NCI-H510A (cell line): ENCODE results near the gene PTK7.
A peak's percentile ranks its signal among the peaks of the same experiment; 100 is the strongest.
"Not testable (repeated sequence)": the region's sequence is repeated elsewhere in the genome, so short reads cannot be mapped to it uniquely, and the experiment has no call there.

Experiments
- DNase-seq: peaks from one replicate; lab custom pipeline; 2025; lab: John Stamatoyannopoulos, UW

PTK7 gene

DNA sequence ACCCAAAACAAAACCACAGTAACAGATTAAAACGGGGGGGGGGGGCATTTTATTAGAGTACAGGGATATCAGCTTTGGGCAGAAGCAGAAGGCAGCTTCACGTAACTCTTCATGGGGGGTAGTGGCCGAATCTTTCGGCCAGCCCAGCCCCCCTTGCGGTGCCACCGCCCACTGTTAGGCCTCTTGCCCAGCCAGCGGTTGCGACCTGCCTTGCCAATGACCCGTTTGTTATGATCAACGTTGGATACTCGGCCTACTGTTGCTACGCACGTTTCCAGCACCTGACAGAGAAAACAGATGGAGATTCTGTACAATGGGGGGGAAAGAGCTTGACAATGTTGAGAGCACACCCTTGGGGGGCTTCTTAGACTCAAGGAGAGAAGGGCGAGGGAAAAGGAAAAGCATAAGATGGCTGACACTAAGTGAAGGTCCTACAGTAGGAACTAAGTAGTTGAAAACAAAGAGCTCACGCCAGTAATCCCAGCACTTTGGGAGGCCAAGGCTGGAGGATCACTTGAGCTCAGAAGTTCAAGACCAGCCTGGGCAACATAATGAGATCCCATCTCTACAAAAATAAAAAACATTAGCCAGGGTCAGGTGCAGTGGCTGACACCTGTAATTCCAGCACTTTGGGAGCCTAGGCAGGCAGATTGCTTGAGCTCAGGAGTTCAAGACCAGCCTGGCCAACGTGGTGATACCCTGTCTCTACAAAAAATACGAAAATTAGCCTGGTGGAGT lies 21.7 kb upstream of the PTK7 start:
- no peak for DNase-seq

DNA sequence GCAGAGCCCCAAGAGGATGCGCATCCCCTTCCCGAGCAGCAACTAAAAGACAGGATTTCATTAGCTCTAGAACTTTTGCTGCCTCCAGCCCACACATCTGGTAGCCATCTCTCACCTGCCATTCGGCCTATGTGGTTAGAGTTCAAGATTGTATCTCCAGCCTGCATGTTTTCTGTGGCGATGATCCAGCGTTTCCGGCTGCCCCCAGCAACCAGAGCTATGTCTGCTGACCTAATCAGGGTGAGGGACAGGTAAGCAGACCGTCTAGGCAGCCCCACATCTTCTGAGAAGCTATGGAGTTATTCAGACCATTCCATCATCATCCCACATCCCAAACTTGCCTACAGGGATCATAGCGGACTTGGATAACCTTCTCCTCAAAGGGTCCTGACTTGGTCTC lies 20.1 kb upstream of the PTK7 start:
- no peak for DNase-seq

DNA sequence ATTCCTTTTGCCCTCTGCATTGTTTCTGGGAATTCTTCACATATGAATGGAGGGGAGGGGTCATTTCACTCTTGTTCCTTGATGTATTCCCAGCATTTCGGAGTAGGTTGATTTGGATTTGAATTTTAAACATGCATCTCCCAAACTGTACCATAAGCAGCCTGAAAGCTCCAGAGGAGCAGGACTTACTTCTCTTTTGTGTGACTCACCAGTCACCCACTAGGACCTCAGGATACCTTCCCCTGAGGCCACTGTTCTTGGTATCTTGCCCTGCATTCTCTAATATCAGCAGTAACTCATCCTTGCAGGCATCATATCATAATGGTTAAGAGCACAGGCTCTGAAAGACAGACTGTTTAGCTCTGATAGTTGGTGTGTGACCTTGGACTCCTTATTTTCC lies 17.6 kb upstream of the PTK7 start:
- DNase-seq, result no peak

DNA sequence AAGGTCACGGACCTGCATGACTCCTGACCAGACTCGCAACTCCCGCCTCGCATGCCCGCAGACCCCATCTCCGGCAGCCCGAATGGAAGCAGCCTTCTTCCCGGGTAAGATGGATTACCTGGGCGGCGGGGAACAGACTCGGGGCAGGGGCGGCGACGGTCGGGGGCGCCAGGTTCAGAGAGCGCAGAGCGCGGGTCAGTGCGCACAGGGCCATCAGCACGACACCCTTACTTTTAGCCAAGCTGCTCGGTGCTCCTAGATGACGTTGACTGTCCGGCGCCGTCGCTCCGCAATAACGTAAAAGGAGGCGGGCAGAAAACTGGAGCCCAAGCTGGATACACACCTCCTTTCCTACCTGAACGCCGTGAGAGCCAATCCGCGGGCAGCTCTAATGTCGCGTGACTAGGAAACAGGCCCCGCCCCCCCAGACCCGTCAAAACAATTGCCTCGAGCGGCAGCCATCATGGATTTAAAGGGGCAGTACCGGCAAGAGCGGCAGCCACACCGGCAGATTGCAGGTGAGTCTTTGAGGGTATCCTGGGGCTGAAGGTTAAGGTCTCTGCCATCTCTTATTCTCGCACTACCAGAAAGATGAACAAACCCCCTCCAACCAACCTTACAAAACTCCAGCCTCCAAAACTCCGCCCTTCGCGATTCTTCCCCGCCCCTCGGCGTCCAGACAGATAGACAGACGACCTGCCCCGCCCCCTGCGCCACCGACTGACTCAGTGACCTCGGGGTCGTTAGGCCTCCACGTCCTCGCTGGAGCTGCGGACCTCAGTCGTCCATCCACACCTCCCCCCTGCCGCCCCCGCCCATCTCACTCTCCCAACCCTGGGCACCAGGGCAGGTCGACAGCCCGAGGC lies 16.7 kb upstream of the PTK7 start, which contains the start of the genes KLC4 and MRPL2:
Gene KLC4 (plus strand): TSS at position 464 of the 866 bp plus-strand sequence. CDS start 1,705 bp downstream, outside the sequence.
Gene MRPL2 (minus strand): TSS at position 267 of the 866 bp plus-strand sequence. CDS start 53 bp downstream, at position 214.
- DNase-seq, result peak; percentile 99

DNA sequence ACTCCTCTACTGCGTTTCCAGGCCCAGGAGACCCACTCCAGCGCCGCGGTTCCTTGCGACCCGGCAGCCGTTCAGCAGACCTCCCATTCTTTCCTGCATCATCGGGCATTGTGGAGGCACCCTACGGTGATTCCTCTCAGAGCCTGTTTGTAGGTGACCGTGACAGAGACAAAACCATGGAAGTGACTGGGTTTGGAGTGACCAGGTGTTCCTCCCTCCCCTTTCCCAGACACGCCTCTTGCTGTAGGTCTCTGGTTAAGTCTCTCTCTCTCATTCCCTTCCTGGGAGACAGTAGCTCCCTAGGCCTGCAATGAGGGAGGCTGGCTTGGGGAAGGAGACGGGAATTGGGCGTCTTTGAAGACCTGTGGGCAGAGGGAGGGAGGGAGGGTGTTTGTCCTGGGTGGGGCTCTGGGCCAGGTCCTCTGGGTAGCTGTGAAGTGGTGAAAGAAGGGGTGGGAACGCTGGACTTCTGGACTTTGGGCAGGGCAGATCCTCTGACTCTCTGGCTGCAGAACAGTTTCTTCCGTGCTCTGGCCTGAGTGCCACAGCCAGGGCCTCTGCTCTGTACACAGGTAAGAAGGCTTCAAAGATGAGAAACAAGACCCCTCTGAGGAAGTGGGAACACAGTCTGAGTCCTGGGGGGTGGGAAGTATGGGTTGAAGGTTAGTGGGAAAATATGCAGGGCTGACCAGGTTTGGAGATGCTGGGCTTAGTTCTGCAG lies 15.9 kb upstream of the PTK7 start:
- DNase-seq, result peak; percentile 43

DNA sequence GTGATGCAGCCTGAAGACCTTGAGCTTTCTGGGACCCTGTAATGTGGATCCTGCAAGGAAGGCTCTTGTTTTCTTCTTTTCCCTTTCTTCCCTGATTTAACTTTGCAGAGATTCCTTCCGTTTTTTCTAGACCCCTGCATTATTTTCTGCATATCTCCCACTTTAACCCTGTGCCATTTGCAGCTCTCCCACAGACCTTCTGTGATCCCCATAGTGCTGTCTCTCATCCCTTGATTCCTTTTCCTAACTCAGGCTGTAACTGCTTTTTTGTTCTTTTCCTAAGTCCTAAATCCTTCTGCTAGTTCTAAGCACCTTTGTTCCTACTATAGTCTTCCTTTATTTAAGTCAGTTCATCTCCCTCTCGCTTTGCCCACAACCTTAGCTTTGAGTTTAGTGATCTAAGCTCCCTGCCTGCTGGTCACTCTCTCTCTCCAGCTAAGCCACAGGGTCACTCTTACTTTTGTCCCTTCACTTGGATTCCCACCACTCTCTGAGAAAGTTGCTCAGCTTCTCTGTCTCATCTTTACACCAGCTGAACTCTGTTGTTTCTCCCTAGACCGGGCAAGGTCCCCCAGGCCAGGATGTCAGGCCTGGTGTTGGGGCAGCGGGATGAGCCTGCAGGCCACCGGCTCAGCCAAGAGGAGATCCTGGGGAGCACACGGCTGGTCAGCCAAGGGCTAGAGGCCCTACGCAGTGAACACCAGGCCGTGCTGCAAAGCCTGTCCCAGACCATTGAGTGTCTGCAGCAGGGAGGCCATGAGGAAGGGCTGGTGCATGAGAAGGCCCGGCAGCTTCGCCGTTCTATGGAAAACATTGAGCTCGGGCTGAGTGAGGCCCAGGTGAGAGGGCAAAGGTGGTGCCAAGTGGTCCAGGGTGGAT lies 15.1 kb upstream of the PTK7 start:
- DNase-seq, result no peak

DNA sequence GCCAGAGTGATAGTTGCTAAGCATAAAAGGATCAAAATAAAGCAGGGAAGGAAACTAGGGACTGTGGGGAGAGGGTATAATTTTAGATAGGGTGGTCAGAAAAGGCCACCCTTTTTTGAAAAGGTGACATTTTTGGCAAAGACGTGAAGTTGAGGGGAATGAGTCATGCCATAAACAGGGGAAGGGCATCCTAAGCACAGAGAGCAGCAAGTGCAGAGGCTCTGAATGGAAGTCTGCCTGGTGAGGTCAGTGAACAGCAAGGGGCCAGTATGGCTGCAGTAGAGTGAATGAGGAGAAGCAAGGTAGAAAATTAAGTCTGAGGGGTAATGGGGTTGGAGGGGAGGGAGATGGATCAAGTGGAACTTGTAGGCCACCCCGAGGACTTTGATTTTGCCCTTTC lies 14.3 kb upstream of the PTK7 start:
- DNase-seq, result no peak

DNA sequence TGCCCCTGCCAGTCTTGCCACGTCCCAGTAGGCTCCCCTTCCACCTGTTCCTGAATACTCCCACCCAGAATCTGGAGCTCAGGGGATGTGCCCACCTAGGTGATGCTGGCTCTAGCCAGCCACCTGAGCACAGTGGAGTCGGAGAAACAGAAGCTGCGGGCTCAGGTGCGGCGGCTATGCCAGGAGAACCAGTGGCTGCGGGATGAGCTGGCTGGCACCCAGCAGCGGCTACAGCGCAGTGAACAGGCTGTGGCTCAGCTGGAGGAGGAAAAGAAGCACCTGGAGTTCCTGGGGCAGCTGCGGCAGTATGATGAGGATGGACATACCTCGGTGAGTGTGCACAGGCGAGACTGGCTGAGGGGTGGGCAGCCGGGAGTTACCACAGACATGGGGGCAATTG lies 13.3 kb upstream of the PTK7 start:
- no peak for DNase-seq

DNA sequence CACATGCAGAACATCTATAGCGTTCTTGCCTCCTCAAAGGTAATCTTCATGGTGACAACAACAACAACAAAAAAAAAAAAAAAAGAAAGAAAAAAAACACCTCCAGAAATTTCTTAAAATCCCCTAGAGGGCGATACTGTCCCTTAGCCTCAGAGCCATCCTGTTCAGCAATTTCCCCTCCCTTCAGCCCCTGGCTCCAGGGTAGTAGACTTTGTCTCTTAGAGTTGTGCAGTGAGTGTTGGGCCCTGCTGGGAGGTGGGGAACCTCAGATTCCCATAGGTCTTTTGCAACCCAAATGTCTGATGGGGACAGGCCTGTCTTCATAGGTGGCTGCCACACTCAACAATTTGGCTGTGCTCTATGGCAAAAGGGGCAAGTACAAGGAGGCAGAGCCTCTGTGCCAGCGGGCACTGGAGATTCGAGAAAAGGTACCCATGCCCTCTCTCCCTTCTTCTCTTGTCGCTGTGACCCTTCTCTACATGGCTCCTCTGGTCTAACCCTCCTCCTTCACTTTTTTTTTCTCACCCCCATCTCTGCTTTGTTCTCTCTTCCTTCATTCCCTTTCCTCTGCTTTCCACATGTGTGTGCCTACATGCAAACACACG lies 6.0 kb upstream of the PTK7 start:
- DNase-seq, result no peak

DNA sequence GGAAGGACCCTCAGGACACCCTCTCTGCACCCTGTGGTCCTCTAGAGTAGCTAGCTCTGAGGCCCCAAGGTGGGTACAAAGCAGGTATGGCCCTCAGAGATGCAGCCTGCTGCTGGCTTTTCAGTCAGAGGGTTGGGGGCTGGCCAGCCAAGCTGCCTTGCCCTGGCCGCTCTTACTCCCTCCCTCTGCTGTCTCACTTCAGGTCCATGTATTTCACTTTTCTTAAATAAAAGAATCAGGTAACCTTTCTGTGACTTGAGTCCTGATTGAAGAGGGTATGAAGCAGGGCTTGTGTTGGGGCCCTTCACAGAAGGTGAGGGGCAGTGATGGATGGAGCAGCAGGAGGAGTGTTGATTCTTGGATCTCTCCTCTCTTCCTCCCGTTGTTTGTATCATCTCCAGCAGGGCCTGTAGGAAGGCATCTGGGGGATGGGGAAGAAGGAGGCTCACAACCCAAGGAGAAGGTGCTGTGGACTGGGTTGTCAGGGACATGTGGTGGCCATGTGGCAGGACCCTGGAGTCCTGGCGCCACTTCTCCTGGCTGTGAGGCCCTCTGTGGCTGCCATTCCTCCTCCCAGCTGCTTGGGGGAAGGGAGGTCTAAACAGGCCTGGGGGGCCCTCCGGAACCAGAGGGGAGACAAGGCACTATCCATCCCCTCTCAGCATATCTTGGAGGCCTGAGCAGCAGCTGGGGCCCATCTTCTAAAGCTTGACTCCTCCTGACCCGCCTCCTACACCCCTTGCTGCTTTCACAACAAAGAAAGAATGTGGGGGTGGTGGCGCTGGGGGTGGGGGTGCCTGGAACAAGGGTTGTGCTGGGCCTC lies 1.1 kb upstream of the PTK7 start:
- no peak for DNase-seq

DNA sequence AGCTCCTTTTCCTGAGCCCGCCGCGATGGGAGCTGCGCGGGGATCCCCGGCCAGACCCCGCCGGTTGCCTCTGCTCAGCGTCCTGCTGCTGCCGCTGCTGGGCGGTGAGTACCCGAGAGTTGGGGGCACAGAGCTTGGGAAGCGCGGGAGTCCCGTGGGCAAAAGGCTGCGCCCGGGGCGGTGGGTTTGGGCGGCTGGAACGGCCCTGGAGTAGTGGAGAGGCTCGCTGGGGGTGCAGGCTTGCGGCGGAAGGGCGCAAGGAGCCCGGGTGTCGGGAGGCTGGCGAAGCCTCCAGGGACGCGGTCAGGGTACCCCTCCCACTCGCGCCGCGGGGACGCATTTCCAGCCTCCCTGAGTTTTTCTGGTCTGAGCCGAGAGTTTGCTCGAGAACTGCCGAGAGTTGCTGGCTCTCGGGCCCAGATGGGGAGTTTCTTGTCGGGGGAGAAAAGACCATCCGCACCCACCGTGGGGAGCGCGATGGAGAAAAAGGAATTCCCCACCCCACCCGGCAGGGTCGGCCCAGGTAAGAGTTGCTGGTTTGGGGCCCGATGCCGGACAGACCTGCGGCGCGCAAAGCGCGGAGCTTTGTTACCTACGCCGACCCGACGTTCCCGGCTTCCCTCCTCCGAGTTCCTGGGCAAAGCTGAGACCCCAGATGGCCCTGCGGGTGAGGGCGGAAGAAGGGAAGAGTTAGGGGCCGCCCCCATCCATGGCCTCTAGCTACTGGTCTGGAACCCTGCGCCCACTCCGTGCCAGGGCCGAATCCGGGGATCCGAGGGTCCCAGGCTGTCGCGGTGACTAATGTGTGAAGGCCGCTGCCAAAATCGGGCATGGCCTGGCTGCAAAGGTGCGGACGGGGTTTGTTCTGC lies 584 bp downstream of the PTK7 start:
- peak; percentile 34 for DNase-seq

DNA sequence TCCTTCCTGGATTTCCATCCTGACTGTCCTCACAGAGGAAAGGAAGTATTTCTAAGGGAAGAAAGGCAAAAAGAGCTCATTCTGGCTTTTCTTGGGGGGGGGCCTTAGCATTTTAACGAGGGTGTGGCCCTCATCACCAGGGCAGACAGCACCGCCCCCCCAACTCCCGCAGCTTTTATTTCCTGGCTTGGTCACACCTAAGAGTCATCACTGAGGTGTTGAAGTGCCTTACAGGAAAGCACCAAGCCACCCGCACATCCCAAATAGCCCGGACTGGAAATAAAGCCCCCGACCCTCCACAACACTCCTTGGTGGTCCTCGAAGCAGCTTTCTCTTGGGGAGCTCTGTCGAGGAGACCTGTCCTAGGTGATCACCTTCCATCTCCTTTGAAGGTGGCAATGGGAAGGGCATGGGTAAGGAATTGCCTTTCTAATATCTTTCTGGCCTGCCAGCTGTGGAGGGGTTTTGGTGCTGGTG lies 1.3 kb downstream of the PTK7 start:
- no peak for DNase-seq

DNA sequence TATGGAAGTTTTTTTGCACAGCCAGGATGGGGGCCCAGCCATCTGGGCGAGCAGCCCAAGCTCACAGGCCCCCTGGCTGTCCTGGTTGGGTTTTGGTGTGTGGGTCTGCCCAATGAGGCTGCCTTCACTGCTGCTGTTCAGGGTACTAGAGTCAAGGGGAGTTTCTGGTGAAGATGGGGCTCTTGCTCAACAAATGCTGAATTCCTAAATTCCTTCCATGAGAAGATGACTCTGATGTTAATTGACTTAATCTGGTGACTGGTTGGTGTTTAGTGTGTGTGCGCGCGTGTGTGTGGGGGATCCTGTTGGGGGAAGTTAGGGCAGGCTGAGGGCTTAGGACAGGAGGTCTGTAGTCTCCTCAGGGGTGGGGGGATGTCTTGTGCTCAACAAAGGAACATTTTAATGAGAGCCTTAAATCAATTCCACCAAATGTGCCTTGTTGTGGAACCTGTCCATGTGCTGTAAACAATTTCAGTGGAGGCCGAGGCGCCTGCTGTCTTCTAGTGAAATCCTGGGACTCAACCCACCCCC lies 1.9 kb downstream of the PTK7 start:
- no peak for DNase-seq

DNA sequence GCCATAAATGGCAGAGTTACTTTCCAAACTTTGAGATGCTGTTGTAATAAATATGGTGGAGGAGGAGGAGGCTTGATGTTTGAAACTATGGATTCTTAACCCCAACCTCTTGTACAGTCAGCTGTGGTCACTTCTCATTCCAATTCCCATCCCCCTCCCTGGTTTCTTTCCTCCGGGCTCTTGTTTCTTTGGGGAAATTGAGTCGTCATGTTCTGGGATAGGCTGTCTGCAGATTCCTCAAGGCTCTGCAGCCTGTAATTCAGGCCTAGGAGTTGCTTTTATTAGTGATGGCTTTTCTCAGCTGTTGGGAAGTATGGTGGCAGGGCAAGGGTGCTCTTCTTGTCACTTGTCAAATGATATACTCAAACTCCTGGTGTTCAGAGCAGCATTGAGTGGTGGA lies 2.6 kb downstream of the PTK7 start:
- no peak for DNase-seq

DNA sequence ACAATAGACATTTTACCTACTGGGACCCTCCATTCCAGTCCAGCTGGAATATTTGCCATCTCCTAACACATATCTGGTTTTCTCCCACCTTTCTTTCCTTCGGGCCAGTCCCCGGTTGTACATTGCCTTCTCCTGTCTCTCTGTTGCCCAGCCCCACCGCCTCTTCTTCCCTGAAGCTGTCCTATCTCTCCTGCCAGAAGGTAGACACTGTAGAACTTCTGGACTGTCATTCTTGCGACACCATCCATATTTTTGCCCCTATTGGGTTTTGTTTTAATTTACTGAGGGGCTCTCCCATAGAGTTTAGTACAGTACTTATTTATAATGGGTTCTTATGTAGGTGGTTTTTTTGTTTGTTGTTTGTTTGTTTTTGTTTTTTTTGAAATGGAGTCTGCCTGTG lies 4.9 kb downstream of the PTK7 start:
- no peak for DNase-seq

DNA sequence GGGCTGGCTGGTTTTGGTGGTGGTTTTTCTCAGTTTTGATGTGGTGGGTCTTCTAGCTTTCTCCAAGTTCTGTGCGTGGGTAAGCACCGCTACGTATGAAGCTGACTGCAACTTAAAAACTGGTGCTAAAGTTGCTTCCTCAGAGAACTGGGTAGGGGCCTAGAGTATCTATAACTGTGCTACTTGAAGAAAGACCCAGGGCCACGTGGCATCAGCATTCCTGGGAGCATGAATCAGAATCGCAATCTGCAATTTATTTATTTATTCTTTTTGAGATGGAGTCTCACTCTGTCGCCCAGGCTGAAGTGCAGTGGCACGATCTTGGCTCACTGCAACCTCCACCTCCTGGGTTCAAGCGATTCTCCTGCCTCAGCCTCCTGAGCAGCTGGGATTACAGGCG lies 5.8 kb downstream of the PTK7 start:
- not testable (repeated sequence) for DNase-seq

DNA sequence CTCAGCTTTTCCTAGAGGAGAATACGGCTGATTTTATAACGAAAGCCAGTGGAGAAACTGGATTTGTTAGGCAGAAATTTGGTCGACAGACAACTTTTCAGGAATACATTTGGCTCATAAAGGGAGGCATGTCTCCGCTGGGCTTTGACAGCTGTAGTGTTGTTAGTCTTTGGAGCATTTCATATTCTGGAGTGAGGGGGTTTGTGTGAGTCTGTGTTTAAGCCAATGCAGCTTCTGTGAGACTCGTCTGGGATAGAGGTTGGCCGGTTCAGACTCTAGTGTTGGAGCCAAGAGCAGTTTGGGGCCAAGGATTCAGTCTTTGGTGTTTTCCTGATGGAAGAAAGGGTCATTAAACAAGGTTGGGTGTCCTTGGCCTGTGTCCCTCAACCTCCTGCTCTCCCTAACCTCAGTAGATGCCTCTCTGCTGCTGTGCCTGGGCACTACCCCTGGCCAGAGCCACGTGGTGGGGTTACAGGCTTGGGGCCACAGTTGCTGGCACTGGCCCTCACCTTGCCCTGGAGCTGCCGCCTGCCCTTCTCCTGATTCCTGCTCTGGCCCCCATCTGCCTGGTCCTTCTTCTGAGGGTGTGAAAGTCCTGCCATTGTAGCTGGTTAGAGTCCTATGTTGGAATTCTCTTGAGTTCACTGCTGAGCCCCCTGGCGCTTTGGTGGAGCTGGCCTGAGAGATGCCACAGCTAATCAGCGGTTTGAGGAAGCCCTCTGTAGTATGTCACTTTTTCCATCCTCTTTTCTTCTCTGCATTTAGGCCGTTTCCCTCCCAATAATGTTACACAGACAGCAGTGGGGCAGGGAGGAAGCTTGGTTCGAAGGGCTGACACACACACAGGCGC lies 6.9 kb downstream of the PTK7 start:
- no peak for DNase-seq
